HG03460 (cell line): ENCODE measurements around the gene MS4A10.
A peak's percentile ranks its signal among the peaks of the same experiment; 100 is the strongest.

ENCODE experiments used
- ATAC-seq: cut with Tn5 transposase; IDR thresholded peaks from one replicate; pipeline ENCODE4 v1.9.1; 2021; ENCODE audit not compliant: unreplicated experiment

Gene MS4A10

DNA sequence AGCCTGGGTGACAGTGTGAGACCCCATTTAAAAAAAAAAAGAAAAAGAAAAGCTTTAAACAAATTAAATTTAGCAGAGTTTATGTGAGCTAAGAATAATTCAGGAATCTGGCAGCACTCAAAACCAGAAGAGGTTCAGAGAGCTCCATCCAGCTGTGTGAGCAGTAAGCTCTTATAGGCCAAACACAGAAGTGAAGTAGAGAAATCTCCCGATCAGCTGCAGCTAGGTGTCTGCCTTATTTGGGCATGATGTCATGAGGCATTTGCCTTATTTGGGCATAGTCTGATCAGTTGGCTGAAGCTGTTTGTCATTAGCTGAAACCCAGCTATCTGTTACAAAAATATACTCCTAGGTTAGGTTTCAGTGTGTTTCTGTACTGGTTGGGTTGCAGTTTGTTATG, 20.3 kb upstream of the MS4A10 start:
- ATAC-seq, result peak; percentile 47

DNA sequence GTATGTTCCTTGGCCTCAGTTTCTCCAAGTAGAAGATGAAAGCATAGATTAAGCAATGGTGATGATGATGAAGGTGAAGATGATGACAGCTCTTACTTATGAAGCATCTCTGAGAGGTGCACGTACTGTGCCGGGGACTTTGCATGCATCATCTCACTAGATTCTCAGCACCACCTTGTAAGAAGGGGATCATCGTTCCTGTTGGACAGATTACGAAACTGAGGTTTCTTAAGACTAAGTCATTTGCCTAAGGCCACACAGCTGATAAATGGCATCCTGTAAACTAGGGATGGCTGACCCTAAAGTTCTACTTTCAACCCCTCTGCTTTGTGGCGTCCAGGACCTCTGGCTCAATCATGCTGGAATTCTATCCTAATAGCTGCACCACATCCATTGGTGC, 19.8 kb upstream of the MS4A10 start:
- ATAC-seq, result no peak

GRCh38 chr11:60766547-60766946, 18.6 kb upstream of the MS4A10 start:
- ATAC-seq, result no peak

DNA sequence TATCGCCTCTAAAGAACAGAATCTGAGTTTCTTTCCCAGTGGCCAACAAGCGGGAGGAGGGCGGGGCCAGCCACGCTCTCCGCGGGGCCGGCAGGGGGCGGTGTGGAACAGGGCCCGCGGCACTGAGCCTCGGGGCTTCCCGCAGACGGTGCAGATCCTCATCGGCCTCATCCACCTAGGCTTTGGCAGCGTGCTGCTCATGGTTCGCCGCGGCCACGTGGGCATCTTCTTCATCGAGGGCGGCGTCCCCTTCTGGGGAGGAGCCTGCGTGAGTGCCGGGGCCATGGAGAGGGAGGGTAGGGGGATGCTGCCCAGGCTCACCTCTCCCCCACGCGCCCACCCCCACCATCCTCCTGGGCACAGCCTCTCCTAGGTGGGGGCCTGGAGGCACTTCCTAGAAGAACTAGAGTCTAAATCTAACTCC, 17.7 kb upstream of the MS4A10 start:
- ATAC-seq, result no peak

GRCh38 chr11:60768202-60768601, 16.9 kb upstream of the MS4A10 start:
- no peak for ATAC-seq

DNA sequence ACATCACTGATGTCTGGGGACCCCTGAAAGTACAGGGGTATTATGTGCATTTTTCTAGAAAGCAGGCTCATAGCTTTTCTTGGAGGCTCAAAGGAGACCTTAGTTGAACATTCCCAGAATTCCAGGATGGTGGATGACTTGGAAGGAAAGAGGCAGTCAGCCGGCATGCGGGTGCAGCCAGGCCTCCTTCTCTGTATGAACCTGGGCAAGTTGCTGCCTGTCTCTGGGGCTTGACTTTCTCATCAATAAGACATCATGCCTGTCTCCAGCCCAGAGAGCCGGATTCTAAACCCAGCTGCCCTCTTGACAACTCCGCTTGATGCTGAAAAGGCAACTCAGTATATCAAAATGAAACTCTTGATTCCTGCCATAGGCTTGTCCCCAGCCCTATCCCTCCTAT, 15.9 kb upstream of the MS4A10 start:
- ATAC-seq, result no peak

- no peak for ATAC-seq
Measured at GRCh38 chr11:60769811-60770210, 15.3 kb upstream of the MS4A10 start.

DNA sequence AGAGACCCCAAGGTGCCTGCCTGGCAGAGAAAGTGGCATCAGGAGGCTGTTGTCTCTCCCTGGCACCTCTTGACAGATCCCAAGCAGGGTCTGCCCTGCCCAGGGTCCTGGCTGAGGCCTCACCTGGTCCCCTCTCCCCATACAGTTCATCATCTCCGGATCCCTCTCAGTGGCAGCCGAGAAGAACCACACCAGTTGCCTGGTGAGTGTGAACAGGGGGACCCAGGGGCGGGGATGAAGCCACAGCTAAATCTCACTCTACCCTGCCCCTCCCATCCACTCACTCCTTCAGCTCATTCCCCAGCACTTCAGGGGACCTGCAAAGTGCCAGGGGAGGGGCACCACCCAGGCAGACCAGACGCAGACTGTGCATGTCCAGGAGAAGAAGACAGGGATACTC, 14.0 kb upstream of the MS4A10 start:
- ATAC-seq, result no peak

DNA sequence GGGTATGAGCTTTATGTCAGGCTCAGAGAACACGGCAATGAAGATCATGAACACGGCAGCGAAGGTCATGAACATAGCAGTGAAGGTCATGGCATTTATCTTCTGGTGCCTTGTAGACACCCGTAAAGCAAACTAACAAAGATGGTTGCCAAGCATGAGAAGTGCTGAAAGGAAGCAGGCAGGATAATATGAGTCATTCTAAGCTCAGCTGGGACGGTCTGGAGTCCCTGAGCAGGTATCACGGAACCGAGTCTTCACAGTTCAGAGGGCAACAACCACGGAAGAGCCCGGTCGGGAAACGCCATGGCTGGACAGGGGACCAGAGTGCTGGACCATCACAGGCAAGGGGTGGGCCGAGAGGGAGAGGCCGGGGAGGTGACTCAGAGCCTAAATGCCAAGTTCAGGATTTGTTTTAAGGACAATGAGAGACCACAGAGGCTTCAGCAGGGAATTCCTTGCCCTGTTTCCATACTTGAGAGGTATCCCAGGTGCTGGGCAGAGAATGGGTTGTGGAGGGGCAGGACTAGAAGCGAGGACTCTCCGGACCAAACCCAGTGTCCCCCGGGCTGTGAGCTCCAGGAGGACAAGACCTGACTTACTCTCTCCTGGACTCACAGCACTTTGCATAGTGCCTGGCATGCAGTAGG, 13.1 kb upstream of the MS4A10 start:
- no peak for ATAC-seq

DNA sequence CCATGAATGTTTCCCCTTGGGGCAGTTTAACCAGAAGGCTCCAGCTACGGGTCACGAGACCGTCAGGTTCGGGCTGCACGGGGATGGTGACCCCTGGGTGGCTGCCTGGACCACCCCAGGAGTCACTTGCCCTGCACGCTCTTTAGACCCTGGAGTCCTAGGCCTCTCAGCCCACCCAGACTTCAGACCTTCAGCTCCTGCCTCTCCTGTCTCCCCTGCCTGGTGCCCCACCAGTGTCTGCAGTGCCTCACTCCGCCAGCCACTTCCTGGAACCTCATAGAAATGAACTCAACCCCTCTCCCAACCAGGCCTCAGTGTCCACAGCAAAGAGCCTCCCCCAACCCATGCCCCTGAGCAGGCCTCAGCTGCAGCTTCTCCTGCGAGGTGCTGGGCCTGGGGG, 12.5 kb upstream of the MS4A10 start:
- ATAC-seq, result no peak

- ATAC-seq, result no peak
Measured at GRCh38 chr11:60774726-60775125, 10.4 kb upstream of the MS4A10 start.

DNA sequence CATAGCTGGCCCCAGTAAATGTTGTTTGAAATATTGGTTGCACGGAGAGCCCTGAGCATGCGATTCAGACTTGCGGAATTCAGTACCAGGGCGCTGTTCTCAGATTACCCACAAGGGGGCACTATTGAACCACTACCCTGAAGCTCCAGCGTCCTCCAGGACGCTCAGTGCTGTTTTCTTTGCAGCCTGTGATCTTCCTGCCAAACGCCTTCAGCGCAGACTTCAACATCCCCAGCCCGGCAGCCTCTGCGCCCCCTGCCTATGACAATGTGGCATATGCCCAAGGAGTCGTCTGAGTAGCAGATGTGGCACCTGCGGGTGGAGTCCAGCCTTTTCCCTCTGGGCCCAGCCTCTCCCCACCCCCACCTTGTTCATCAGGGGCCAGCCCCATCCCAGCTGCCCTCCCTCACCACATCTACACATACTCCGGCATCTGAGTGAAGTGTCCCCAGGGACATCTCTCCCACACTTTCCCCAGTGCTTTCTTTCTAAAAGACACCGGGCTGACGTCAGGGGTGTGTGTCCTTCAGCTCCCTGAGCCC, 9.6 kb upstream of the MS4A10 start:
- peak; percentile 78 for ATAC-seq

DNA sequence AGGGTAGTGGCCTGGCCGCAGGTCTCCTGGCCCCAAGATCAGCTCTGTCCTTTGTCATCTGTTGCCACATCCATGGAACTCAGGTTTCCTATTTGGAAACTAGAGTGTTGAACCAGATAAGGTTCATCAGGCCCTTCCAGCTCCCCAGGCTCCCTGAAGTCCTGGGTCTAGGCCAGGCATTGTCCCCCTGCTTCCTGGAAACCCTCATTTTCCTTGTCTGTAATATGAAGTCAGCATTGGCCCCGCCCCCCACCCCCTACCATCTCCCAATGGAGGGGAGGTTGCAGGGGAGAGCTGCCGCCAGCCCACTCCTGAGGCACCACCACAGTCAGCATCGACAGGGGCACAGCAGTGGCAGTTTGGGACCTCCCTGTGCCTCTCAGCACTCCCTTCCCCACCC, 9.0 kb upstream of the MS4A10 start:
- ATAC-seq, result no peak

DNA sequence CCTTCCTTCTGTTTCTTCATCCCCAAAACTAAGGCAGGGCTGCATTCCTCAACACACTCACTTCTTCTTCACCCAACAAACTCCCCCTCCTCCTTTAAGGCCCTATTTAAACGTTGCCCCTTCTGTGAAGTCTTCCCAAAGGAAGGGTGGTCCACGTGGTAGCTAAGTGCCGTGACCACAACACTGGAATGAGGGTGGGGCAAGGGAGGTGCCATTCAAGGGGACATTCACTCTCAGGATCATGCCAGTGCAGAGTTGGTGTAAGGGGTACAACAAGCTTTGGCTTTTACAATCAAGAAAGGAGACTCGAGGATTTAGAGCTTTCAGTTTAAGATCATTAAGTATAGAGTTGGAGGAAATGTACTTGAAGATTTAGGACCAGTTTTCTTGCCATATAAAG, 8.0 kb upstream of the MS4A10 start:
- no peak for ATAC-seq

GRCh38 chr11:60777572-60777971, 7.6 kb upstream of the MS4A10 start:
- no peak for ATAC-seq

DNA sequence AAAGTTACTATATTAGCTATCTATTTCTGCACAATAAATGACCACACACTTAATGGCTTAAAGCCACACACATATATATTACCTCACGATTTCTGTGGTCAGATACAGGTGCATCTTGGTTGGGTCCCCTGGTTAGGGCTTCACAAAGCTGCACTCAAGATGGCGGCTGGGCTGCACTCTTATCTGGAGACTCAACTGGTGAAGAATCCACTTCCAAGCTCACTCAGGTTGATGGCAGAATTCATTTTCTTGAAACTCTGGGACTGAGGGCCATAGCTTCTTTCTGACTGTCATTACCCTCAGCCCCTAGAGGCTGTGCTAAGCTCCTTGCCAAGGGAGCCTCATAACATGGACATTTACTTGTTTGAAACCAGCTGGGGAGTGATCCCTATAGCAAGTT, 5.1 kb upstream of the MS4A10 start:
- ATAC-seq, result no peak

- ATAC-seq, result no peak
Measured at GRCh38 chr11:60780774-60781173, 4.4 kb upstream of the MS4A10 start.

DNA sequence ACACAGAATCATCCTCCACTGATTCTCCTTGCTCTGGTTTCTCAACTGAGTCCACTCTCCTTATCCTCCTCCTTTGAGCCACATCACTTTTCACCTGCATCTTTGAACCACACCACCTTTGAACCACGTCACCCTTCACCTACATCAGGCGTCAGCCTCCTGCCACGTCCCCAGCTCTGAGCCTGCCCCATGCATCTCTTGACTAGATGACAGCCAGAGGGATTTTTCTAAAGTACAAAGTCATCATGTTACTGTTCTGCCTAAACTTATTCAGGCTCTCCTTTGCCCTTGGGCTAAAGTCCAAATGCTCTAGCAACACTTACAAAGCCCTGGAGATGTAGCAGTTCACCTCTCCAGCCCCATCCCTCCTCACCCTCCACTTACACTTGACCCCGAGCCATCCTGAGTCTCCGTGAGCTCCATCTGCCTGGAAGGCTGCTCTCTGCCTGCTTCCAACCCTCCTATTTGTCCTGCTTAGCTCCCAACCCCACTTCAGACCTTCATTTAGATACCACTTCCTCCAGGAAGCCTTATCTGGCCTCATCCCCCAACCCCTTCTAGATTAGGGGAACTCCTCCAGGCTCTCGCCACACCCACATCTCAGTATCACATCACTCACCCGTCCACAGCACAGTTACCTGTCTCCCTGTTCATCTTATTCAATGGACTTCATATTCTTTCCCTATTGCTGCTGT, 3.7 kb upstream of the MS4A10 start:
- no peak for ATAC-seq

DNA sequence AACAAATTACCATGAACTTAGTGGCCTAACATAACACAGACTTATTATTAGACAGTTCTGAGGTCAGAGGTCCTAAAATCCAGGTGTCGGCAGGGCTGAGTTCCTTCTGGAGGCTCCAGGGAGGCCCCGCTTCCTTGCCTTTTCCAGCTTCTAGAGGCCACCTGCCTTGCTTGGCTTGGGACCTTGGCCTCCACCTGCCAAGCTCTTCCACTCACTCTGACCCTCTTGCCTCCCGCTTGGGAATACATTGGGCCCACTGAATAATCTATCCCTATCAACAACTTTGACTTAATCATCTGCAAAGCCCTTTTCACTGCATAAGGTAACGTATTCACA, 3.2 kb upstream of the MS4A10 start:
- no peak for ATAC-seq

DNA sequence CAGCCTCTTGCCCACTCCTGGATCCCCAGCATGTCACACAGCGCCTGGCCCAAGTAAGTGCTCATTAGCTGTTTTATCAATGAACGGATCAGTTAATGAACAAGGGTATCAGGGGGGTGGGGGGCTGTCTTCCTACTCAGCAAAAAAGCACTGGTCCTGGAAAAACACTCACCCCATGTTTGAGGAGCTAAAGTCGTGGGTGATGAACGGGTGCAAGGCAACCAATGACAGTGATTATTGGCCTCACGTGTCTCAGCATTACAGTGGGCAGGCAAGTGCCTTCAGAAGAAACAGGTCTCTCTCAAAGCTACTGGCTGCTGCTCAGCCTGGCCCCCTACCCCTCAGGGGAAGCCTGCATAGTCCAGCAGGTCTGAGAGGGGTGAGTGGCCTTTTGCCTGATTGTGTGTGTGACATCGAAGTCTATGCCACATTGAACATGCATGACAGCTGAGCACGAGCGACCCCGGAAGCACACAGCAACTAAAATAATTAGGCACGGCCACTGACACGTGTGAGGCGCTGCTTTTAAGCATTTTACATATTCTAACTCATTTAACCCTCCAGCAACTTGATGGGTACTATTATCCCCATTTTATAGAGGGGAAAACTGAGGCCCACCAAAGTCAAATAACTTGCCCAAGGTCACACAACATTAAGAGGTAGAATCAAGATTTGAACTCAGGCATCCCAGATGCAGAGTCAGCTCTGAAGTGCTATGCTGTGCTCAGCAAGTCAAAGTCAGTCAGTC, 2.6 kb upstream of the MS4A10 start:
- ATAC-seq, result no peak

DNA sequence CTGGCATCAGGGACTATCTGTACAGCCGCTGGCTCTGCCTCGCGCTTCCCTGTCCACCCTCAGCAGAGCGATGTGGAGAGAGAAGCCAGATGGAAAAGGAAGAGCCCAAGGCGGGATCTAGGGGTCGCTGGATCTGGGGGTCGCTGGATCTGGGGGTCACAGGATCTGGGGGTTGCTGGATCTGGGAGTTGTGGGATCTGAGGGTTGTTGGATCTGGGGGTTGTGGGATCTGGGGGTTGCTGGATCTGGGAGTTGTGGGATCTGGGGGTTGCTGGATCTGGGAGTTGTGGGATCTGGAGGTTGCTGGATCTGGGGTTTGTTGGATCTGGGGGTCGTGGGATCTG, 2.0 kb upstream of the MS4A10 start:
- no peak for ATAC-seq

DNA sequence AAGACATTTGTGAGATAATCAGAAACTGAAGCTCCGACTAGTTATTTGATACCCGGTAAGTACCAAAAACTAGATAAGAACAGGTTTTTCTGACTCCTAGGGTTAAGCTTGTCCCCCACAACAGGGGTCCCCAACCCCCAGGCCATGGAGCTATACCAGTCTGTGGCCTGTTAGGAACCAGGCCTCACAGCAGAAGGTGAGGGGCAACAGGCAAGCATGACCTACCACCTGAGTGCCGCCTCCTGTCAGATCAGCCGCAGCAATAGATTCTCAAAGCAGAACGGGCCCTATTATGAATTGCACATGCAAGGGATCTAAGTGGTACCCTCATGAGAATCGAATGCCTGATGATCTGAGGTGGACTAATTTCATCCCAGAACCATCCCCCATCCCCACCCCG, 1.2 kb upstream of the MS4A10 start:
- ATAC-seq, result no peak
